H1 (cell line): Measurements from ENCODE around the gene LRRC27. TPM values are rescaled to one million over a fixed set of nuclear protein-coding genes. Genes with fewer than 3 reads are reported as not detected.

ENCODE experiments used
- CHD2 ChIP-seq: IDR thresholded peaks from 2 replicates; pipeline ENCODE4 v1.6.1; 2012; ENCODE audit warnings: low read length, improper control_type of control experiment
- HDAC2 ChIP-seq, 2 experiments: fragments of 300-600 bp in 1 of 2; sonication (generic) in 1 of 2; IDR thresholded peaks; 2 replicates each; pipeline ENCODE4 v1.6.1; 2011 to 2012; ENCODE audit warnings: low read depth in 2 of 2, low read length in 2 of 2, mild to moderate bottlenecking in 2 of 2, moderate library complexity in 2 of 2, borderline replicate concordance in 1 of 2, inconsistent platforms in 1 of 2
- HDAC6 ChIP-seq: IDR thresholded peaks from one replicate; pipeline ENCODE4 v1.7.1; 2012; ENCODE audit warnings: low read depth, mild to moderate bottlenecking, inconsistent platforms, low read length, moderate library complexity
- POU5F1 ChIP-seq: IDR thresholded peaks from 2 replicates; pipeline ENCODE4 v1.6.1; 2011; ENCODE audit warnings: low read depth, mild to moderate bottlenecking, low read length, moderate library complexity
- SUZ12 ChIP-seq: fragments of 200-600 bp; sonication (generic); IDR thresholded peaks from 2 replicates; pipeline ENCODE4 v1.6.1; 2012; ENCODE audit warnings: mild to moderate bottlenecking, inconsistent platforms, low read length, moderate library complexity, mixed read lengths
- polyA plus RNA-seq, 7 experiments: library from polyadenylated mRNA; depleted of rRNA in 3 of 7; stranded (reverse) in 5 of 7; unstranded in 2 of 7; fragments of >200 nt in 5 of 7; fragments of 200-250 nt in 2 of 7; gene quantifications; 1 replicate in 5 of 7; 2 replicates in 1 of 7; 4 replicates in 1 of 7; pipeline versions ENCODE4 v1.2.1 to v1.2.3, GENCODE V29; 2011 to 2013; ENCODE audit warnings: missing spikeins in 2 of 7, mixed read lengths in 2 of 7
- total RNA-seq: library from RNA; stranded (reverse); fragmentation: NEBNext Ultra II Directional; extraction: Animal tissue kit (Norgen Biotek cat#: 25700); gene quantifications from 2 replicates; pipeline ENCODE4 v1.2.1, GENCODE V29; 2021

The LRRC27 gene
- total and polyA plus RNA-seq, 2 of the 8 experiments (the other 6 are each of a cell fraction or from before 2014, with no cell fraction given), result 1.2 to 3.8 TPM

- TF ChIP-seq HDAC2 (IDR thresholded peaks at IDR 0.05; ENCODE audit: borderline replicate concordance in 1 of 2, low read depth in 2 of 2, low read length in 2 of 2) (no peak), CHD2 (no peak), SUZ12 (no peak), POU5F1 (no peak), HDAC6 (no peak)
These were observed 21.2 kb upstream of the LRRC27 start (continued) for GRCh38 chr10:132310701-132311337.
